Brain microvascular endothelial cell (primary cell): ENCODE results near the gene CETP.

Source experiments
- DNase-seq: peaks from one replicate; pipeline ENCODE4 v3.0.0-alpha.2; 2020
- H3K27ac ChIP-seq: fragments of 250-450 bp; sonication (Bioruptor Pico); 2 replicates; pipeline ENCODE4 v1.5.1; 2020; ENCODE audit warnings: mild to moderate bottlenecking, moderate library complexity
- H3K27me3 ChIP-seq: fragments of 250-450 bp; sonication (Bioruptor Pico); replicated peaks from 2 replicates; pipeline ENCODE4 v1.5.1; 2020; ENCODE audit warnings: mild to moderate bottlenecking
- H3K36me3 ChIP-seq: fragments of 250-450 bp; sonication (Bioruptor Pico); replicated peaks from 2 replicates; pipeline ENCODE4 v1.5.1; 2020; ENCODE audit warnings: mild to moderate bottlenecking
- H3K4me3 ChIP-seq: 2 replicates; pipeline ENCODE4 v1.5.1; 2011; ENCODE audit warnings: low read depth, mild to moderate bottlenecking, control low read depth, low read length, moderate library complexity
- in situ Hi-C: cut with HindIII; loops from 2 replicates; pipeline ENCODE4 v1.10.0; 2017; ENCODE audit warnings: low sequenced_read_pairs, low pct_ligation_motif_present
- TF ChIP-seq, protein P1 (sequence below): IDR thresholded peaks from 2 replicates; pipeline ENCODE4 v1.5.1; 2011; ENCODE audit warnings: low read depth, mild to moderate bottlenecking, moderate library complexity, low read length, control low read depth, inconsistent platforms; ENCODE audit errors: missing control alignments

CETP gene

GRCh38 chr16:56945847-56946527 lies 15.8 kb upstream of the CETP start:
- H3K36me3 ChIP-seq: peaks cover 55% of the 10 kb centered on the region
- TF ChIP-seq, protein P1, sequence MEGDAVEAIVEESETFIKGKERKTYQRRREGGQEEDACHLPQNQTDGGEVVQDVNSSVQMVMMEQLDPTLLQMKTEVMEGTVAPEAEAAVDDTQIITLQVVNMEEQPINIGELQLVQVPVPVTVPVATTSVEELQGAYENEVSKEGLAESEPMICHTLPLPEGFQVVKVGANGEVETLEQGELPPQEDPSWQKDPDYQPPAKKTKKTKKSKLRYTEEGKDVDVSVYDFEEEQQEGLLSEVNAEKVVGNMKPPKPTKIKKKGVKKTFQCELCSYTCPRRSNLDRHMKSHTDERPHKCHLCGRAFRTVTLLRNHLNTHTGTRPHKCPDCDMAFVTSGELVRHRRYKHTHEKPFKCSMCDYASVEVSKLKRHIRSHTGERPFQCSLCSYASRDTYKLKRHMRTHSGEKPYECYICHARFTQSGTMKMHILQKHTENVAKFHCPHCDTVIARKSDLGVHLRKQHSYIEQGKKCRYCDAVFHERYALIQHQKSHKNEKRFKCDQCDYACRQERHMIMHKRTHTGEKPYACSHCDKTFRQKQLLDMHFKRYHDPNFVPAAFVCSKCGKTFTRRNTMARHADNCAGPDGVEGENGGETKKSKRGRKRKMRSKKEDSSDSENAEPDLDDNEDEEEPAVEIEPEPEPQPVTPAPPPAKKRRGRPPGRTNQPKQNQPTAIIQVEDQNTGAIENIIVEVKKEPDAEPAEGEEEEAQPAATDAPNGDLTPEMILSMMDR: no peak
- H3K27ac ChIP-seq: no peak overlapping the region
- in situ Hi-C loops: no loop called here
- H3K4me3 ChIP-seq: no peak overlapping the region
- DNase-seq: no peak
- H3K27me3 ChIP-seq: no peaks in the 10 kb centered on the region

DNA sequence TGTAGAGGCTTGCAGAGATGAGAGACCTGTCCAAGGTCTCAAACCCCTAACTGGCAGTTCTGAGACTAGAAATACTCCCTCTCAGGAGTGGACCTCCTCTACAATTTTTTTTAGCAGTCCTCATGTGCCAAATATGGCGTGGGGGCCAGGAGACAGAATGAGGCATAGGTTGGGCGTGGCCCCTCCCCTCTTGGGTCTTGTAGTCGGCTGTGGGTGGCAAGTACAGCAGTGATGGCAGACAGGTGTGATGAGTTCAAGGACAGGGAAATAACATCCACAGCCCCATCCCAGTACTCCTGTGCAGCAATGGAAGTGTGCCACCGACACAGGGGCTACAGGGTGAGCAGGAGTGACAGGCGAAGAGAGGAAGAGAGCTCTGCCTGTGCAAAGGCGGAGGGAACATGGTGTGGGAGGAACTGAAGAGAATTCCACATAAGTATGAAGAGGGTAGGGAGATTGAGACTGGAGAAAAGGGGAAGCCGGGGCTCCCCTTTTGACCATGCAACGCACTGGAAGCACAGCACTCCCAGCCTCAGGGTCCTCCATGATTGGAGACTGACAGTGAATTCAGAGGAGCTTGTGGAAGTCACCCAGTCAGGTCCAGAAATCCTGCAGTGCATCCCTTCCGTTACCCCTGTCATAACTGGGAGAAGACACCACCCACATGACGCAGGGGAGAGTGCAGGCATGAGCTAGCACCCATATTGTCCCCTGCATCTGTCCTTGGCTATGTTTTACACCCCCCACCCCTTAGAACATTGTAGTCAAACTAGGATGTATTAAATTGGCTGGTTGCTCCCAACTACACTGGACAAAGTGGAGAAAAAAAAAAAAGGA lies 14.8 kb upstream of the CETP start:
- Histone ChIP-seq H3K27me3 (no peaks in the 10 kb centered on the region), H3K36me3 (peaks cover 47% of the 10 kb centered on the region), H3K27ac (no peak overlapping the region), H3K4me3 (no peak overlapping the region)
- in situ Hi-C loops: no loop called here
- DNase-seq: no peak
- TF ChIP-seq, protein P1: no peak

GRCh38 chr16:56947604-56947995 lies 14.2 kb upstream of the CETP start:
- TF ChIP-seq, protein P1: no peak
- peaks cover 43% of the 10 kb centered on the region for H3K36me3 ChIP-seq

DNA sequence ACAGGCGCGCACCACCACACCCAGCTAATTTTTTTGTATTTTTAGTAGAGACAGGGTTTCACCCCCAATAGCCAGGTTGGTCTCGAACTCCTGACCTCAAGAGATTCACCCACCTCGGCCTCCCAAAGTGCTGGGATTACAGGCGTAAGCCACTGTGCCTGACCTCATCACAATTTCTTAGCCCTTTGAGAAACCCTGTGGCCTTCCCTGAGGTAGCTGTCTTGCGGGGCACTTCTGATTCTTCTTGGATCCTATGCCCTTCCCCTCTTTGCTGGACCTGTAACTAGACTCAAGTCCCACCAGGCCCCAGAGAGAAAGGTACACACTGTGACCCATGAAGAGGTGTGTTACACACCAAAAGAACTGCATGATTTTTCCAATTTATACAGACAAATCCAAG lies 13.5 kb upstream of the CETP start:
- TF ChIP-seq, protein P1: no peak
- H3K36me3 ChIP-seq: peaks cover 36% of the 10 kb centered on the region
- H3K27me3 ChIP-seq: no peaks in the 10 kb centered on the region
- no peak overlapping the region for H3K4me3 ChIP-seq
- H3K27ac ChIP-seq: no peak overlapping the region
- DNase-seq: no peak
- in situ Hi-C loops: no loop called here

More at GRCh38 chr16:56947604-56947995, 14.2 kb upstream of the CETP start:
- DNase-seq: no peak
- H3K27ac ChIP-seq: no peak overlapping the region
- in situ Hi-C loops: no loop called here
- no peaks in the 10 kb centered on the region for H3K27me3 ChIP-seq
- H3K4me3 ChIP-seq: no peak overlapping the region

- DNase-seq: no peak
- TF ChIP-seq, protein P1: no peak
- H3K27me3 ChIP-seq: no peaks in the 10 kb centered on the region
- peaks cover 18% of the 10 kb centered on the region for H3K36me3 ChIP-seq
- no peak overlapping the region for H3K4me3 ChIP-seq
- H3K27ac ChIP-seq: no peak overlapping the region
- in situ Hi-C loops: no loop called here
Observed at GRCh38 chr16:56950051-56950450, 11.7 kb upstream of the CETP start.
